ENCODE measurements around the gene RTL10. TPM values are rescaled to one million over a fixed set of nuclear protein-coding genes. Genes with fewer than 3 reads are reported as not detected.

The RTL10 gene
- total and polyA plus RNA-seq, 2 of the 13 experiments (the other 11 are each of a cell fraction or from before 2014, with no cell fraction given), result 14.1 to 15.8 TPM

- no peak for TF ChIP-seq HBP1 (CRISPR knock-in tag; IDR thresholded peaks at IDR 0.05; ENCODE audit: low read depth)
- peak; percentile 55; the same call in 1 of the 2 replicates for TF ChIP-seq ZBTB21 (CRISPR knock-in tag; IDR thresholded peaks at IDR 0.05)
- TF ChIP-seq REXO4 (CRISPR knock-in tag; IDR thresholded peaks at IDR 0.05; ENCODE audit: borderline replicate concordance), result no peak
- TF ChIP-seq STAT6 (CRISPR knock-in tag; IDR thresholded peaks at IDR 0.05; ENCODE audit: borderline replicate concordance), result peak; percentile 41; the same call in 1 of the 2 replicates
- TF ChIP-seq SETDB1 (CRISPR knock-in tag; IDR thresholded peaks at IDR 0.05; ENCODE audit: borderline replicate concordance), result no peak
- TF ChIP-seq ZNF543 (CRISPR knock-in tag; IDR thresholded peaks at IDR 0.05), result no peak
- 0 out of 2 replicates have a peak, but pooled peaks have one; percentile 25 for TF ChIP-seq PRDM15 (CRISPR knock-in tag; IDR thresholded peaks at IDR 0.05)
- no peak for TF ChIP-seq KDM5B (CRISPR knock-in tag; IDR thresholded peaks at IDR 0.05; ENCODE audit: borderline replicate concordance)
- TF ChIP-seq MIER3 (CRISPR knock-in tag; IDR thresholded peaks at IDR 0.05; ENCODE audit: borderline replicate concordance), result no peak
- no peak for TF ChIP-seq HOXA7 (CRISPR knock-in tag; IDR thresholded peaks at IDR 0.05)
- peak; percentile 75; the same call in 1 of the 2 replicates for TF ChIP-seq RXRB (CRISPR knock-in tag; IDR thresholded peaks at IDR 0.05; ENCODE audit: borderline replicate concordance)
- TF ChIP-seq SMAD3 (CRISPR knock-in tag; IDR thresholded peaks at IDR 0.05), result peak; percentile 64; the same call in 1 of the 2 replicates
- TF ChIP-seq ZNF576 (CRISPR knock-in tag; IDR thresholded peaks at IDR 0.05), result no peak
- TF ChIP-seq HOXD1 (CRISPR knock-in tag; IDR thresholded peaks at IDR 0.05), result peak; percentile 9; the same call in 1 of the 2 replicates
- no peak for TF ChIP-seq CBX2 (IDR thresholded peaks at IDR 0.05; ENCODE audit: low read depth, low read length)
- no peak for TF ChIP-seq CBX2 (CRISPR knock-in tag; IDR thresholded peaks at IDR 0.05; ENCODE audit: low read depth)
- no peak for TF ChIP-seq ZNF891 (CRISPR knock-in tag; IDR thresholded peaks at IDR 0.05)
- TF ChIP-seq MTERF4 (CRISPR knock-in tag; IDR thresholded peaks at IDR 0.05), result 0 out of 2 replicates have a peak, but pooled peaks have one; percentile 10
- peak; percentile 72 for TF ChIP-seq CREB1 (IDR thresholded peaks at IDR 0.05)
- no peak for TF ChIP-seq CREB1 (CRISPR knock-in tag; IDR thresholded peaks at IDR 0.05)
Measured at GRCh38 chr22:19855504-19856409, 1.1 kb upstream of the RTL10 start (continued).

Measured in HepG2 (cell line).